Liver (tissue), 9 donors: ENCODE data around the gene OSCP1. TPM values are rescaled to one million over a fixed set of nuclear protein-coding genes. Genes with fewer than 3 reads are reported as not detected.

Experiments
- DNase-seq: peaks from one replicate; pipeline ENCODE4 v3.0.0-alpha.2; 2017; ENCODE audit warnings: low spot score
- H3K27ac ChIP-seq, 2 donors: one replicate each; pipeline ENCODE4 v1.7.0; 2013; ENCODE audit warnings: inconsistent platforms in 2 of 2, low read length in 2 of 2, control low read depth in 1 of 2, low read depth in 1 of 2, mild to moderate bottlenecking in 1 of 2
- H3K27me3 ChIP-seq, 4 donors: one replicate each; pipeline versions ENCODE4 v1.6.1 to v1.7.0; 2013; ENCODE audit warnings: low read length in 3 of 4, inconsistent platforms in 1 of 4, mild to moderate bottlenecking in 1 of 4, moderate library complexity in 1 of 4; ENCODE audit not compliant: control insufficient read depth in 4 of 4, insufficient read depth in 4 of 4
- H3K36me3 ChIP-seq, 4 donors: one replicate each; pipeline versions ENCODE4 v1.6.1 to v1.7.0; 2013; ENCODE audit warnings: low read length in 3 of 4, mild to moderate bottlenecking in 3 of 4, low read depth in 1 of 4, moderate library complexity in 1 of 4; ENCODE audit not compliant: control insufficient read depth in 4 of 4, insufficient read depth in 3 of 4
- H3K4me1 ChIP-seq, 4 donors: one replicate each; pipeline versions ENCODE4 v1.6.1 to v1.7.0; 2013; ENCODE audit warnings: low read length in 3 of 4, mild to moderate bottlenecking in 3 of 4, moderate library complexity in 1 of 4; ENCODE audit not compliant: control insufficient read depth in 4 of 4, insufficient read depth in 4 of 4
- H3K4me3 ChIP-seq, 3 donors: one replicate each; pipeline versions ENCODE4 v1.6.1 to v1.7.0; 2013; ENCODE audit warnings: low read length in 3 of 3, control low read depth in 1 of 3, low read depth in 1 of 3, mild to moderate bottlenecking in 1 of 3
- H3K9ac ChIP-seq, 2 donors: one replicate each; pipeline ENCODE4 v1.7.0; 2013; ENCODE audit warnings: low read length in 2 of 2, mild to moderate bottlenecking in 2 of 2, moderate library complexity in 2 of 2, control low read depth in 1 of 2, low read depth in 1 of 2
- H3K9me3 ChIP-seq, 4 donors: one replicate each; pipeline versions ENCODE4 v1.6.1 to v1.7.0; 2013; ENCODE audit warnings: low read length in 3 of 4; ENCODE audit not compliant: control insufficient read depth in 4 of 4
- EGR1 ChIP-seq, 2 donors: IDR thresholded peaks; 2 replicates each; pipeline ENCODE4 v1.6.1; 2016 to 2018; ENCODE audit warnings: antibody characterized with exemption in 2 of 2, low read depth in 2 of 2
- FOXA2 ChIP-seq: IDR thresholded peaks from 2 replicates; pipeline ENCODE4 v1.6.1; 2016; ENCODE audit warnings: antibody characterized with exemption
- GABPA ChIP-seq, 2 donors: IDR thresholded peaks in 1 of 2; conservative IDR thresholded peaks in 1 of 2; 2 replicates each; pipeline ENCODE4 v1.6.1; 2016; ENCODE audit warnings: antibody characterized with exemption in 2 of 2, mild to moderate bottlenecking in 1 of 2, moderate library complexity in 1 of 2
- HNF4A ChIP-seq, 2 donors: conservative IDR thresholded peaks; 2 replicates each; pipeline ENCODE4 v1.6.1; 2016; ENCODE audit warnings: antibody characterized with exemption in 2 of 2, mild to moderate bottlenecking in 2 of 2
- HNF4G ChIP-seq: IDR thresholded peaks from 2 replicates; pipeline ENCODE4 v1.6.1; 2016; ENCODE audit warnings: antibody characterized with exemption
- JUND ChIP-seq, 2 donors: IDR thresholded peaks; 2 replicates each; pipeline ENCODE4 v1.6.1; 2016; ENCODE audit warnings: antibody characterized with exemption in 2 of 2
- NR2F2 ChIP-seq: IDR thresholded peaks from 2 replicates; pipeline ENCODE4 v1.6.1; 2016; ENCODE audit warnings: antibody characterized with exemption
- RAD21 ChIP-seq, 2 donors: IDR thresholded peaks; 2 replicates each; pipeline ENCODE4 v1.6.1; 2016; ENCODE audit warnings: antibody characterized with exemption in 2 of 2, mild to moderate bottlenecking in 2 of 2
- RXRA ChIP-seq, 2 donors: IDR thresholded peaks; 2 replicates each; pipeline ENCODE4 v1.6.1; 2017 to 2018; ENCODE audit warnings: antibody characterized with exemption in 2 of 2, mild to moderate bottlenecking in 1 of 2
- SP1 ChIP-seq: IDR thresholded peaks from 2 replicates; pipeline ENCODE4 v1.6.1; 2018; ENCODE audit warnings: antibody characterized with exemption, mild to moderate bottlenecking
- TAF1 ChIP-seq: conservative IDR thresholded peaks from 2 replicates; pipeline ENCODE4 v1.6.1; 2016; ENCODE audit warnings: antibody characterized with exemption, mild to moderate bottlenecking
- YY1 ChIP-seq: IDR thresholded peaks from 2 replicates; pipeline ENCODE4 v1.6.1; 2016; ENCODE audit warnings: antibody characterized with exemption, mild to moderate bottlenecking
- WGBS: extraction: QIAGEN DNeasy Blood & Tissue Kit; methylation state at CpG from one replicate; pipeline ENCODE4 v1.1.7; 2013; 5-methylcytosine and 5-hydroxymethylcytosine counted together
- polyA plus RNA-seq, 2 donors: library from polyadenylated mRNA; stranded (reverse) in 1 of 2; unstranded in 1 of 2; fragments of 200-250 nt in 1 of 2; fragments of >200 nt in 1 of 2; fragmentation: Nextera tagmentation in 1 of 2; extraction: Ambion mirVana in 1 of 2; gene quantifications; one replicate each; pipeline versions ENCODE4 v1.2.1 to v1.2.3, GENCODE V29; 2013 to 2015
- total RNA-seq, 2 donors: library from RNA; depleted of rRNA; stranded (reverse); fragments of >200 nt; gene quantifications; one replicate each; pipeline ENCODE4 v1.2.3, GENCODE V29; 2014
- TF ChIP-seq, protein P1 (sequence below): IDR thresholded peaks from 2 replicates; pipeline ENCODE4 v1.6.1; 2016; ENCODE audit warnings: antibody characterized with exemption
- TF ChIP-seq, protein P2 (sequence below): IDR thresholded peaks from 2 replicates; pipeline ENCODE4 v1.6.1; 2016; ENCODE audit warnings: antibody characterized with exemption, mild to moderate bottlenecking
- TF ChIP-seq, protein P3 (sequence below): IDR thresholded peaks from 2 replicates; pipeline ENCODE4 v1.6.1; 2016; ENCODE audit warnings: antibody characterized with exemption
- TF ChIP-seq, protein P4 (sequence below): IDR thresholded peaks from 2 replicates; pipeline ENCODE4 v1.6.1; 2016; ENCODE audit warnings: antibody characterized with exemption
- donor health status: healthy.
- donor health status: healthy.
- donor health status: healthy.
- donor health status: healthy.
- donor health status: healthy.

Gene OSCP1
- total and polyA plus RNA-seq, 4 donors: 1.1 to 1.7 (median 1.5) TPM

DNA sequence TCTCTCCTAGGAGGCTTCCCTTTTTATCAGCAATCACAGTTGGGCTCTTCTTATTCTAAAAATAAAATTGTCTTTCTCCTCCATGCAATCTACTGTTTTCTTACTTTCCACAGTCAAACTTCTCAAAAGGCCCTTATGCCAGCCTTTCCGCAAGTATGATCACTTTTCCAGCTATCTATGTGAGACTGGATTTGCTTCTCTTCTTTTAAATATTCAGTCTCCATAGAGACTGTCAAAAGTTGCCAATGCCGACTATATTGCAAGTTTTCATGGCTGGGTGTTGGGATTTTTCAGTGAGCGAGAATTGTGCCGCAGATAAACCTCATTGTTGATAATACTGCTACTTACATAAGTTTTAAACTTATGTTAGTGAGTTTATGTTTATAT, 47.8 kb downstream of the OSCP1 start:
- Histone ChIP-seq H3K4me1 (peaks cover 0 to 3% (median 2%) of the 10 kb centered on the region in 4 donors), H3K4me3 (no peak overlapping the region), H3K27ac (no peak overlapping the region), H3K9me3 (no peaks in the 10 kb centered on the region), H3K27me3 (no peaks in the 10 kb centered on the region), H3K36me3 (no peaks in the 10 kb centered on the region), H3K9ac (no peak overlapping the region)
- WGBS: 97% methylated on average over 4 of the region's 4 CpGs
- no peak for DNase-seq
- no peak for TF ChIP-seq RAD21 (IDR thresholded peaks at IDR 0.05)

DNA sequence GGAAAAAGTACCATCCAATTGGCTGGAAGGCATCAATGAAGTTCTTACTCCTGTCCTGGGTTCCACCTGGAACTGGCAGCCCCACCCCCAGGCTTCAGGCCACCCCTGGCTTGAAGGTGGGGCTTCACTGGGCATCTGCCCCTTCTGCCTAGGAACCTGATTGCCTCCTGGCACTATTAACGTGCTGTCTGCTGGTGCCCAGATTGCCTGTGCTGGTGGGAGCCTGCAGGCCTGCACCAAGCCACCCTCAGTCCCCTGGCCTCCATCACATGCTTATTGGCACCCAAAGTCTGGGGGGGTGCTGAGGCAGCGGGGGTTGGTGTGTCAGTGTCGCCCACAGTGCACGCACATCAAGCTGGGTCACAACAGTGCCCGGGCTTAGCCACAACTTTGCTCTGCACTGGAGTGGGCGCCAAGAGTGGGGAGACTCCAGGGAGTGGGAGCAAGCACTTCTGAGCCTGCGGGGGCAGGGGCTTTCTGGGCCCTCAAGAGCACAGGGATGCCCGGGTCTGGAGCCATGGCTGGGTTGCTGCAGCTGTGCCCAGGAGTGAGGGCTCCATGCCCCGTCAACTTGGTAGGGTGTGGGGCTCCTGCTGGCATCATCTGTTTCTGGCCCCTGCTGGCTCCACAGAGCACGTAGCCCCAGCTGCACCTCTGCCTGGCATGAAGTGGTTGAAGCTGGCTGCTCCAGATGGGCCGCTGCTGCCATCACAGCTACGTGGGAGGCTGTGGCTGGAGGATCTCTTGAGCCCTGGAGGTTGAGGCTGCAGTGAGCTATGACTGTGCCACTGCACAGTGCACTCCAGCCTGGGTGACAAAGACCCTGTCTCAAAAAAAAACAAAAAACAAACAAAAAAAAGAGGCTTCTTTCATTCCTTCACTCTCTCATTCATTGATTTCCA, 48.4 kb downstream of the OSCP1 start:
- TF ChIP-seq, protein P1, sequence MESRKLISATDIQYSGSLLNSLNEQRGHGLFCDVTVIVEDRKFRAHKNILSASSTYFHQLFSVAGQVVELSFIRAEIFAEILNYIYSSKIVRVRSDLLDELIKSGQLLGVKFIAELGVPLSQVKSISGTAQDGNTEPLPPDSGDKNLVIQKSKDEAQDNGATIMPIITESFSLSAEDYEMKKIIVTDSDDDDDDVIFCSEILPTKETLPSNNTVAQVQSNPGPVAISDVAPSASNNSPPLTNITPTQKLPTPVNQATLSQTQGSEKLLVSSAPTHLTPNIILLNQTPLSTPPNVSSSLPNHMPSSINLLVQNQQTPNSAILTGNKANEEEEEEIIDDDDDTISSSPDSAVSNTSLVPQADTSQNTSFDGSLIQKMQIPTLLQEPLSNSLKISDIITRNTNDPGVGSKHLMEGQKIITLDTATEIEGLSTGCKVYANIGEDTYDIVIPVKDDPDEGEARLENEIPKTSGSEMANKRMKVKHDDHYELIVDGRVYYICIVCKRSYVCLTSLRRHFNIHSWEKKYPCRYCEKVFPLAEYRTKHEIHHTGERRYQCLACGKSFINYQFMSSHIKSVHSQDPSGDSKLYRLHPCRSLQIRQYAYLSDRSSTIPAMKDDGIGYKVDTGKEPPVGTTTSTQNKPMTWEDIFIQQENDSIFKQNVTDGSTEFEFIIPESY: no peak
- TF ChIP-seq RXRA (IDR thresholded peaks at IDR 0.05) (no peak), NR2F2 (no peak), JUND (IDR thresholded peaks at IDR 0.05) (no peak)
- Histone ChIP-seq H3K9me3 (no peaks in the 10 kb centered on the region), H3K36me3 (no peaks in the 10 kb centered on the region), H3K27ac (peak overlapping the region; percentile 57 to 65), H3K4me3 (no peak overlapping the region), H3K4me1 (peaks cover 0 to 6% (median 4%) of the 10 kb centered on the region in 4 donors), H3K27me3 (no peaks in the 10 kb centered on the region), H3K9ac (no peak overlapping the region)
- no peak for DNase-seq
- WGBS: 95% methylated on average over 12 of the region's 12 CpGs

DNA sequence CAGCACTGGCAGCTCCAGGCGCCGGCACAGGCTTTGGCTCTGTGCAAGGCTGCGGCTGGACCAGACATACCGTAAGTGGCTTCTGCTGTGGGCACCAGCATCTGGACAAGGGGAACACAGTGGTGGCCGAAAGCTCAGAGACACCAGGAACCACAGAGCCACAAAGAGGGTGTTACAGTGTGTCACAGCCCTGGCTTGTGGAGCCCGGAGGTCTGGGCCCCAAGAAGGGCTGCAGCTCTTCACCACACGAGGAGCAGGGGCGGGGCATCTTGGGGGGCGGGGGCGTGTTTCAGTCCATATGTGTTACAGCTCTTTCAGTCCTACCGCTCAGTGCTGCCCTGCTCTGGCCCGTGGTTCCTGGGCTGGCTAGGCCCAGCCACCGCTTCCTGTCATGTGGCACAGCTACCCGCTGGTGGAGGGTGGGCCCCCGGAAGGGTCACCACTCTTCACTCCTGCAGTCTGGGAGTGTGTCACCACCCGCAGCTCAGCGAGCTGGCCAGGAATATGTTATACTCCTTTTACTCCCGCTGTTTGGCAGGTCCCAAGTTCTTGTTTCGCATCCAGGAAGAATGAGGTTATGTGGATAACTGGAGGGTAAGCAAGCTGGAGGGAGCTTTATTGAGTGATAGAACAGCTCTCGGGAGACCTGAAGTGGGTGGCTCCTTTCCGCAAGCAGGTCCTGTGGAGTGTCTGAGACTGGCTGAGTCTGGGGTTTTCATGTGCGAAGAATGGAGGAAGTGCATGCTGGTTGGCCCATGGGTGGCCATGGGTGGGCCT, 49.2 kb downstream of the OSCP1 start:
- Histone ChIP-seq H3K4me3 (no peak overlapping the region), H3K36me3 (no peaks in the 10 kb centered on the region), H3K27me3 (no peaks in the 10 kb centered on the region), H3K4me1 (peaks cover 0 to 14% (median 8%) of the 10 kb centered on the region in 4 donors), H3K9me3 (no peaks in the 10 kb centered on the region), H3K9ac (no peak overlapping the region), H3K27ac (peak overlapping the region; percentile 57 to 65)
- 74% methylated on average over 22 of the region's 22 CpGs for WGBS
- DNase-seq: peak; percentile 50
- TF ChIP-seq EGR1 (IDR thresholded peaks at IDR 0.05; ENCODE audit: low read depth in 2 of 2): no peak
- peak; percentile 44 to 73 for TF ChIP-seq GABPA (IDR thresholded peaks at IDR 0.05 in 1 of 2, conservative IDR thresholded peaks at IDR 0.05 in 1 of 2)
- TF ChIP-seq HNF4G: no peak
- TF ChIP-seq TAF1: peak; percentile 54
- TF ChIP-seq, protein P1: no peak
- TF ChIP-seq SP1: peak; percentile 16
- no peak for TF ChIP-seq NR2F2
- TF ChIP-seq, protein P2, sequence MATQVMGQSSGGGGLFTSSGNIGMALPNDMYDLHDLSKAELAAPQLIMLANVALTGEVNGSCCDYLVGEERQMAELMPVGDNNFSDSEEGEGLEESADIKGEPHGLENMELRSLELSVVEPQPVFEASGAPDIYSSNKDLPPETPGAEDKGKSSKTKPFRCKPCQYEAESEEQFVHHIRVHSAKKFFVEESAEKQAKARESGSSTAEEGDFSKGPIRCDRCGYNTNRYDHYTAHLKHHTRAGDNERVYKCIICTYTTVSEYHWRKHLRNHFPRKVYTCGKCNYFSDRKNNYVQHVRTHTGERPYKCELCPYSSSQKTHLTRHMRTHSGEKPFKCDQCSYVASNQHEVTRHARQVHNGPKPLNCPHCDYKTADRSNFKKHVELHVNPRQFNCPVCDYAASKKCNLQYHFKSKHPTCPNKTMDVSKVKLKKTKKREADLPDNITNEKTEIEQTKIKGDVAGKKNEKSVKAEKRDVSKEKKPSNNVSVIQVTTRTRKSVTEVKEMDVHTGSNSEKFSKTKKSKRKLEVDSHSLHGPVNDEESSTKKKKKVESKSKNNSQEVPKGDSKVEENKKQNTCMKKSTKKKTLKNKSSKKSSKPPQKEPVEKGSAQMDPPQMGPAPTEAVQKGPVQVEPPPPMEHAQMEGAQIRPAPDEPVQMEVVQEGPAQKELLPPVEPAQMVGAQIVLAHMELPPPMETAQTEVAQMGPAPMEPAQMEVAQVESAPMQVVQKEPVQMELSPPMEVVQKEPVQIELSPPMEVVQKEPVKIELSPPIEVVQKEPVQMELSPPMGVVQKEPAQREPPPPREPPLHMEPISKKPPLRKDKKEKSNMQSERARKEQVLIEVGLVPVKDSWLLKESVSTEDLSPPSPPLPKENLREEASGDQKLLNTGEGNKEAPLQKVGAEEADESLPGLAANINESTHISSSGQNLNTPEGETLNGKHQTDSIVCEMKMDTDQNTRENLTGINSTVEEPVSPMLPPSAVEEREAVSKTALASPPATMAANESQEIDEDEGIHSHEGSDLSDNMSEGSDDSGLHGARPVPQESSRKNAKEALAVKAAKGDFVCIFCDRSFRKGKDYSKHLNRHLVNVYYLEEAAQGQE: no peak
- TF ChIP-seq, protein P3, sequence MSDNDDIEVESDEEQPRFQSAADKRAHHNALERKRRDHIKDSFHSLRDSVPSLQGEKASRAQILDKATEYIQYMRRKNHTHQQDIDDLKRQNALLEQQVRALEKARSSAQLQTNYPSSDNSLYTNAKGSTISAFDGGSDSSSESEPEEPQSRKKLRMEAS: no peak
- TF ChIP-seq FOXA2: no peak
- TF ChIP-seq, protein P4, sequence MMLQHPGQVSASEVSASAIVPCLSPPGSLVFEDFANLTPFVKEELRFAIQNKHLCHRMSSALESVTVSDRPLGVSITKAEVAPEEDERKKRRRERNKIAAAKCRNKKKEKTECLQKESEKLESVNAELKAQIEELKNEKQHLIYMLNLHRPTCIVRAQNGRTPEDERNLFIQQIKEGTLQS: no peak
- no peak for TF ChIP-seq HNF4A (conservative IDR thresholded peaks at IDR 0.05)
- TF ChIP-seq YY1: no peak
- TF ChIP-seq RXRA (IDR thresholded peaks at IDR 0.05): no peak
